Panc1 (cell line): ENCODE measurements around the gene BANF2.

Experiments
- POLR2AphosphoS5 ChIP-seq: IDR thresholded peaks from 2 replicates; pipeline ENCODE4 v1.6.1; 2012; ENCODE audit warnings: mild to moderate bottlenecking, low read depth, low read length, moderate library complexity
- SIN3A ChIP-seq: IDR thresholded peaks from 2 replicates; pipeline ENCODE4 v1.6.1; 2012; ENCODE audit warnings: low read depth, mild to moderate bottlenecking, low read length, moderate library complexity, borderline replicate concordance; ENCODE audit not compliant: insufficient read depth
- TCF7L2 ChIP-seq: IDR thresholded peaks from 2 replicates; pipeline ENCODE4 v1.6.1; 2011; ENCODE audit warnings: mild to moderate bottlenecking, low read depth, low read length, inconsistent platforms
- TF ChIP-seq, protein P1 (sequence below): fragments of 450-650 bp; IDR thresholded peaks from 2 replicates; pipeline ENCODE4 v1.5.1; 2017; ENCODE audit warnings: mild to moderate bottlenecking
- TF ChIP-seq, protein P2 (sequence below), 2 experiments: IDR thresholded peaks; 2 replicates each; pipeline ENCODE4 v1.6.1; 2011 to 2012; ENCODE audit warnings: low read depth in 2 of 2, control low read depth in 1 of 2, low read length in 1 of 2, mild to moderate bottlenecking in 1 of 2, moderate library complexity in 1 of 2; ENCODE audit not compliant: insufficient read depth in 1 of 2

DNA sequence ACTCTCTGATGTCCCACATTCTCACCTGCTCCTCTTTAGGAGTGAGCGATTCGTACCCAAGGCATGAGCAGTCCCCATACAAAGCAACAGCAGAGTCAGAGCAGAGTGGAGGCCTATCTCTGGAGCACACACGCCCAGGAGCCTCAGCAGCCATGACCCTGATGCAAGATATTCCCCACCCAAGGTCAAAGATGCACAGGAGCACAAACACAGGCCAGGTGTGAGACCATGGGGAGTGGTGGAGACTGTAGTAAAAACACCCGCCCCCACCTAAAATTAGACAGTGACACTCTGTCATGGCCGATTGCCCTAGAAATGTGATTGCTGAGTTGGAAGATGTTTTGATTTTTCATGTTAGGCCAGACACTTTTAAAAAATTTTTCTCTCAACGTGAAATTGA, 39.1 kb upstream of the BANF2 start:
- TF ChIP-seq SIN3A (no peak), POLR2AphosphoS5 (no peak), TCF7L2 (no peak)
- TF ChIP-seq, protein P1, sequence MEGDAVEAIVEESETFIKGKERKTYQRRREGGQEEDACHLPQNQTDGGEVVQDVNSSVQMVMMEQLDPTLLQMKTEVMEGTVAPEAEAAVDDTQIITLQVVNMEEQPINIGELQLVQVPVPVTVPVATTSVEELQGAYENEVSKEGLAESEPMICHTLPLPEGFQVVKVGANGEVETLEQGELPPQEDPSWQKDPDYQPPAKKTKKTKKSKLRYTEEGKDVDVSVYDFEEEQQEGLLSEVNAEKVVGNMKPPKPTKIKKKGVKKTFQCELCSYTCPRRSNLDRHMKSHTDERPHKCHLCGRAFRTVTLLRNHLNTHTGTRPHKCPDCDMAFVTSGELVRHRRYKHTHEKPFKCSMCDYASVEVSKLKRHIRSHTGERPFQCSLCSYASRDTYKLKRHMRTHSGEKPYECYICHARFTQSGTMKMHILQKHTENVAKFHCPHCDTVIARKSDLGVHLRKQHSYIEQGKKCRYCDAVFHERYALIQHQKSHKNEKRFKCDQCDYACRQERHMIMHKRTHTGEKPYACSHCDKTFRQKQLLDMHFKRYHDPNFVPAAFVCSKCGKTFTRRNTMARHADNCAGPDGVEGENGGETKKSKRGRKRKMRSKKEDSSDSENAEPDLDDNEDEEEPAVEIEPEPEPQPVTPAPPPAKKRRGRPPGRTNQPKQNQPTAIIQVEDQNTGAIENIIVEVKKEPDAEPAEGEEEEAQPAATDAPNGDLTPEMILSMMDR = no peak
- TF ChIP-seq, protein P2, sequence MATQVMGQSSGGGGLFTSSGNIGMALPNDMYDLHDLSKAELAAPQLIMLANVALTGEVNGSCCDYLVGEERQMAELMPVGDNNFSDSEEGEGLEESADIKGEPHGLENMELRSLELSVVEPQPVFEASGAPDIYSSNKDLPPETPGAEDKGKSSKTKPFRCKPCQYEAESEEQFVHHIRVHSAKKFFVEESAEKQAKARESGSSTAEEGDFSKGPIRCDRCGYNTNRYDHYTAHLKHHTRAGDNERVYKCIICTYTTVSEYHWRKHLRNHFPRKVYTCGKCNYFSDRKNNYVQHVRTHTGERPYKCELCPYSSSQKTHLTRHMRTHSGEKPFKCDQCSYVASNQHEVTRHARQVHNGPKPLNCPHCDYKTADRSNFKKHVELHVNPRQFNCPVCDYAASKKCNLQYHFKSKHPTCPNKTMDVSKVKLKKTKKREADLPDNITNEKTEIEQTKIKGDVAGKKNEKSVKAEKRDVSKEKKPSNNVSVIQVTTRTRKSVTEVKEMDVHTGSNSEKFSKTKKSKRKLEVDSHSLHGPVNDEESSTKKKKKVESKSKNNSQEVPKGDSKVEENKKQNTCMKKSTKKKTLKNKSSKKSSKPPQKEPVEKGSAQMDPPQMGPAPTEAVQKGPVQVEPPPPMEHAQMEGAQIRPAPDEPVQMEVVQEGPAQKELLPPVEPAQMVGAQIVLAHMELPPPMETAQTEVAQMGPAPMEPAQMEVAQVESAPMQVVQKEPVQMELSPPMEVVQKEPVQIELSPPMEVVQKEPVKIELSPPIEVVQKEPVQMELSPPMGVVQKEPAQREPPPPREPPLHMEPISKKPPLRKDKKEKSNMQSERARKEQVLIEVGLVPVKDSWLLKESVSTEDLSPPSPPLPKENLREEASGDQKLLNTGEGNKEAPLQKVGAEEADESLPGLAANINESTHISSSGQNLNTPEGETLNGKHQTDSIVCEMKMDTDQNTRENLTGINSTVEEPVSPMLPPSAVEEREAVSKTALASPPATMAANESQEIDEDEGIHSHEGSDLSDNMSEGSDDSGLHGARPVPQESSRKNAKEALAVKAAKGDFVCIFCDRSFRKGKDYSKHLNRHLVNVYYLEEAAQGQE (IDR thresholded peaks at IDR 0.05; ENCODE audit: insufficient read depth in 1 of 2, low read depth in 2 of 2, low read length in 1 of 2) = no peak
